GM20000 (cell line): ENCODE data around the gene HSD17B14.

Experiments used
- DNase-seq: peaks from one replicate; pipeline ENCODE4 v3.0.0; 2012; ENCODE audit warnings: low spot score
- CTCF ChIP-seq: IDR thresholded peaks from 2 replicates; pipeline ENCODE4 v1.5.1; 2012; ENCODE audit warnings: mild to moderate bottlenecking, control low read depth; ENCODE audit errors: extremely low read depth, missing control alignments

HSD17B14 gene

GRCh38 chr19:48802623-48803022, 33.7 kb downstream of the HSD17B14 start:
- TF ChIP-seq CTCF: no peak

GRCh38 chr19:48799358-48800300, 36.7 kb downstream of the HSD17B14 start:
- TF ChIP-seq CTCF: no peak
- peak; percentile 18 for DNase-seq

More at GRCh38 chr19:48802623-48803022, 33.7 kb downstream of the HSD17B14 start:
- DNase-seq: no peak

- no peak for TF ChIP-seq CTCF
- DNase-seq: peak; percentile 17
Measured at GRCh38 chr19:48798937-48799336, 37.4 kb downstream of the HSD17B14 start.

- no peak for DNase-seq
- no peak for TF ChIP-seq CTCF
Measured at GRCh38 chr19:48797103-48797502, 39.2 kb downstream of the HSD17B14 start.

- TF ChIP-seq CTCF: no peak
- DNase-seq: no peak
Measured at GRCh38 chr19:48796298-48797083, 39.8 kb downstream of the HSD17B14 start.

GRCh38 chr19:48795685-48796070, 40.6 kb downstream of the HSD17B14 start:
- peak; percentile 13 for DNase-seq

More at GRCh38 chr19:48795685-48796070, 40.6 kb downstream of the HSD17B14 start:
- no peak for TF ChIP-seq CTCF
